GM23248 (cell line): ENCODE results near the gene APOL3.

Source experiments
- EZH2 ChIP-seq: fragments of 200-600 bp; sonication (generic); IDR thresholded peaks from 2 replicates; pipeline ENCODE4 v1.6.1; 2018; ENCODE audit warnings: antibody characterized with exemption, mild to moderate bottlenecking; ENCODE audit not compliant: insufficient read depth, poor library complexity, severe bottlenecking
- EZH2phosphoT487 ChIP-seq: fragments of 200-600 bp; sonication (generic); IDR thresholded peaks from 2 replicates; pipeline ENCODE4 v1.6.1; 2018; ENCODE audit warnings: antibody characterized with exemption, moderate library complexity, mild to moderate bottlenecking, low read depth; ENCODE audit not compliant: insufficient read depth

DNA sequence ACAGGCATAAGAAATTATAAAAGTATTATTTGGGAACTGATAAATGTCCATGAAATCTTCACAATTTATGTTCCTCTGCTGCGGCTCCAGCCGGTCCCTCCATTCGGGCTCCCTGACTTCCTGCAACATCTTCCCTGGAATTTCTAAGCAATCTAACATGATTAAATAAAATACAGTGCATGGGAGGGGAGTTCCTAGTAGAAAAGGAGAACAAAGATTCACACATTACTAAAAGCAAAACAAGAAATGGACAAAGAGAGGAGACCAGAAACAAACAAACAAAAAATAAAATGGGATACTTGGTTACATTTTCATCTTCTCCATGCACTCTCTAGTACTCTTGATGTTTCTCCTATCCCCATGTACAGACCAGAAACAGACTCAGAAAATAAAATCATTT is 49.7 kb upstream of the APOL3 start:
- no peak for TF ChIP-seq EZH2phosphoT487
- TF ChIP-seq EZH2 = no peak
